Suppressor macrophage treated with lipopolysaccharide for 1 hour (primary cell): Measurements from ENCODE around the gene INCA1.

ENCODE experiments used
- DNase-seq, 3 donors: peaks; one replicate each; pipeline ENCODE4 v3.0.0-alpha.2; 2020 to 2022

Gene INCA1

GRCh38 chr17:4969551-4970173 is 27.7 kb downstream of the INCA1 start:
- peak; percentile 57 to 76 (median 68) for DNase-seq

GRCh38 chr17:4969047-4969550 is 28.2 kb downstream of the INCA1 start:
- DNase-seq, result peak; percentile 68 to 84 (median 69)

DNA sequence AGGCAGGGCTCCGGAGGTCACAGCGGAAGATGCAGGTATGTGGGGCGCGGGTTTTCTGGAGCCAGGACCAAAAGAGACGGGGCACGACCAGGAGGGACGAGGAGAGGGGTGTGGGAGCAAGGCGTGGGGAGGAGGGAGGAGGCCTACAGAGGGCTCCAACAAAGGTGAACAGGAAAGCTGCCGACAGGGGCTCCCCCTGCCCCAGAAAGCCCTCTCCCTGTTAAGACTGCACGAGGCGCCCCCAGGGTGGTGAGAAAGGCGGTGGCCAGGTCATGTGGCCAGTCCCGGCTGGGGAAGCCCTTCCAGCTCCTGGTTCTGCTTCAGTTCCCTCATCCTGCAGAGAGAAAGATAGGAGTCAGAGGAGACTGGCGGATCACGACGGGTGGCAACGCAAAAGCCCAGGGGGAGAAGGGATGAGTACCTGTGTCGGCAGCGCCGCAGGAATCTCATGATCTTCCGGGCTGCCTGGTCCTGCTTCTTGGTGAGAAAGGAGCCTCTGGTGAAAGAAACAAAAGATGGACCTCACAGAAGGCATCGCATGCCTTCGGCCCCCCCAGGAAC is 28.8 kb downstream of the INCA1 start:
- DNase-seq, result peak in 2 of 3 donors; percentile 48 to 66

DNA sequence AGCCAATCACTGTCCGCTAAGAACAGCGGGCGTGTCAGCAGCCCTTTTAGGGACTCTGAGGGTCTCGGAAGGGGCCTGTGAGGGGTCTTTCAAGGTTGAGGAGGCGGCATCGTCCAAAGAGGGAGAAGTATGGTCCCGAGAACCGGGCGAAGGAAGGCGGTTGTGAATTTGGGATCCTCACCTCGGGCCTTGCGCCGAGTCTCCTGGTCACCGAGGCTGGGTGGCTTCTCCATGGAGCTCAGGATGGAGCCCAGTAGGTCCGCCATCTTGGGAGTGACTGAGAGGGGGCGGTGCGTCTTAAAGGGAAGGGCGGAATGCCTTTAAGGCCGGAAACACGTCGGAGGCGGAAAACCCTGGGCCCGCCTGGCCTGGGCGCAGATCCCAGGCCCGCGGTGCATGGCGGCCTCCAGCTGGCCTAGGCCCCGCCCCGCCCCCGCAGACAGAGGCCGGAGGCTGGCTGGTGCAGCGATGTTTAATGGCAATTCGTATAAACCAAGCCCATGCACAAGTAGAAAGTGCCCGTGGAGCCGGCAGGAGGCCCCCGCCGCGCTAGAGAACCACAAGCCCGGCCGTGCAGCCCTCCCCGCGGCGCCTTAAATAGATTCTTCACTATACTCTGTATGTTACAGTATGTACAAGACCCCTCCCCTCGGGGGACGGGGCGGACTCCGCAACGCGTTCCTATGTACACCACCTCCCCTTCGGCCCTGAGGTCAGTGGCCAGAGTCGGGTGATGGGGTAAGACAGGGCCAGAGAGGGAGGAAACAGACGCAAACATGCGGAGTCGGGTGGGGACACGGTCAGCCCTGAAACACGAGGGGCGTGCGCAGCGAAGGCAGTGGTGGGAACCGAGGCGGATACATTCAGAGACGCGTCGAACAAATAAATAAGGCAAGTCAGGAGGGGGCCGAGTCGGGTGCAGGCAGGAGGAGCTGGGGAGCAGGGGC is 29.5 kb downstream of the INCA1 start, which contains the start of gene SPAG7:
Gene SPAG7, minus strand, starts transcription at position 279 of the 947 bp plus-strand sequence. Its CDS starts 13 bp downstream, at position 266.
- peak; percentile 96 to 98 (median 98) for DNase-seq

- DNase-seq, result peak; percentile 97 to 99 (median 98)
Observed at GRCh38 chr17:4966844-4967538, 30.3 kb downstream of the INCA1 start.

GRCh38 chr17:4965311-4965986 is 31.9 kb downstream of the INCA1 start:
- no peak for DNase-seq

GRCh38 chr17:4960279-4960922 is 36.9 kb downstream of the INCA1 start:
- DNase-seq, result no peak

DNA sequence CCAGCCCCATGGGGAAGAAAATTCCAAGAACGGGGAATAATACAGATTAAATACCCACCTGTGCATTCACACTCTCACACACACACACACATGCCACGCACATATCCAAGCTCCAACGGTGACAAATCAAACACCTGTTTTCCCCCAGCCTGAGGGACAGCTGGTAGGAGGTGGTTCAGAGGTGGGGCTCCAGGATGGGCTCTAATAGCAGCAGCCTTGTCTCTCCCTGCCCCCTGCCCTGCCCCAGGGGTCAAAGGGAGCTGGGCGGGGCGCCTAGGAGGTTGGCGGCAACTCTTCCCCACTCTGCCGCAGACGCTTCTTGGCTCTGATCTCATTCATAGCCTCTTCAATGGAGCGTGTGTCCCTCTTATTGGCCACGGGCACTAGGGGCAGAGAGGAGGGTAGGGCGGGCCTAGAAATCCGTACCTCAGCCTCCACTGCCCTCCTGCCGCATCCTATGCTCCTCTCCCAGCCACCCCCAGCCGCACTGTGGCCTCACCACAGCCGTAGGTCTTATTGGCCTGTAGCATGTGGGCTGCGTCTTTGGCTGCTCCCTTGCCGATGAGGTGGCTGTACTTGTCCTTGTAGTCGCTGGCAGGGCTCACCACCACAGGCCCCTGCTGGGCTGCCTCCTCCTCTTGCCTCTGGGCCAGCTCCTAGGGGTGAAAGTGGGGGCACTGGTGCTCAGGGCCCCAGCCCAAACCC is 37.9 kb downstream of the INCA1 start:
- DNase-seq, result no peak

DNA sequence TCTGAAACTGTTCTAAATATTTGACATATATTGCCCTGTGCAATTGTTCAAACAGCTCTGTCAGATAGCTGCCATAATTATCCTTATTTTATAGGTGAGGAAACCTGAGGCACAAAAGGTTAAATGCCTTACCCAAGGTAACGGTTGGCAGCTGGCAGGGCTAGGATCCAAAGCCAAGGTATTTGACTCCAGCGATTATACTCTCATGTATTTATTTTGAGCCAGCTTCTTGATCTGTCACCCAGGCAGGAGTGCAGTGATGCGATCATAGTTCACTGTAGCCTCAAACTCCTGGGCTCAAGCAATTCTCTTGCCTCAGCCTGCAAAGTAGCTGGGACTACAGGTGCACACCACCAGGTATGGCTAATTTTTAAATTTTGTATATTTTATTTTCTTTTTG is 39.2 kb downstream of the INCA1 start:
- DNase-seq, result no peak

- DNase-seq, result peak; percentile 40 to 61 (median 41)
Observed at GRCh38 chr17:4956493-4957061, 40.7 kb downstream of the INCA1 start.

DNA sequence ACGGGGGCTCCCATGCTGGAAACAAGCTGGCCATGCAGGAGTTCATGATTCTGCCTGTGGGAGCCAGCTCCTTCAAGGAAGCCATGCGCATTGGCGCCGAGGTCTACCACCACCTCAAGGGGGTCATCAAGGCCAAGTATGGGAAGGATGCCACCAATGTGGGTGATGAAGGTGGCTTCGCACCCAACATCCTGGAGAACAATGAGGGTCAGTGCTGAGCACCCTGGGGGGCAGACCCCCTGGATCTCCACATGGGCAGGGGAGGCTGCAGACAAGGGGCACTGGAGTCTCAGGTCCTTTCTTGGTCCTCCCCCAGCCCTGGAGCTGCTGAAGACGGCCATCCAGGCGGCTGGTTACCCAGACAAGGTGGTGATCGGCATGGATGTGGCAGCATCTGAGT is 42.2 kb downstream of the INCA1 start:
- DNase-seq, result no peak

GRCh38 chr17:4953451-4953961 is 43.8 kb downstream of the INCA1 start:
- no peak for DNase-seq

GRCh38 chr17:4951486-4951885 is 45.8 kb downstream of the INCA1 start:
- DNase-seq, result no peak

- no peak for DNase-seq
Observed at GRCh38 chr17:4950746-4951204, 46.5 kb downstream of the INCA1 start, which contains the start of gene ENO3. Gene ENO3, plus strand, starts transcription at chr17:4951119. Its CDS starts 711 bp downstream, at chr17:4951830.

DNA sequence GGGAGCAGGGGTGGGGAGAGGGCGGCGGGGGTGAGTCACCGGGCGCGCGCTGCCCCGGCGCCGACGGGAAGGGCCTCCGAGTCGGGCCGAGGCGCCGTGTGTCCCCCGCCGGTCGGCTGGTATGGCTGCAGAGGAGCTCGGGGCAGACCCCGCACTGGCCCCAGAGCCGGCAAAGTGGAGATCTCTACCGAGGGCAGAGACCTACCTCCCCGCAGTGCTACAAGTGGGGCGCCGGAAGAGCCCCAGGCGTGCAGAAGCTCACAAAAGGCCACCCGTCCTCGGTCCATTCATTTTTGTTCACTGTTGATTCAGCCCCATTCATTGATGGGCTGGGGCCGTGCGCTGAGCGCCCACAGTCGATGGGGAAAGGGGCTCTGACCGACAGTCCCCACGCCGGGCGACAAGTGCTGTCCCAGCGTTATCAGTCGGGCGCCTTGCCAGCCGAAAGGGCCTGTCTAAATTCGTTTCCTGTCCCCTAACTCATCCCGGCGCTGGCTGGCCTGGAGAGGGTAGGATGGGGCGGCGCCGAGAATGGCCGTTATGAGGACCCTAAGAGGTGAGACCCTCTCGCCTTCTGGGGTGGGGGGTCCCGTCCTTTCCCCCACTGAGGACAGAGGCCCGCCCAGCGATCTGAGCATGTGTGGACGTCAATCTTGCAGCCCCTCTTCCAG is 47.1 kb downstream of the INCA1 start:
- peak in 1 of 3 donors; percentile 43 for DNase-seq

GRCh38 chr17:4949321-4950074 is 47.8 kb downstream of the INCA1 start:
- DNase-seq, result peak; percentile 88 to 93 (median 92)

DNA sequence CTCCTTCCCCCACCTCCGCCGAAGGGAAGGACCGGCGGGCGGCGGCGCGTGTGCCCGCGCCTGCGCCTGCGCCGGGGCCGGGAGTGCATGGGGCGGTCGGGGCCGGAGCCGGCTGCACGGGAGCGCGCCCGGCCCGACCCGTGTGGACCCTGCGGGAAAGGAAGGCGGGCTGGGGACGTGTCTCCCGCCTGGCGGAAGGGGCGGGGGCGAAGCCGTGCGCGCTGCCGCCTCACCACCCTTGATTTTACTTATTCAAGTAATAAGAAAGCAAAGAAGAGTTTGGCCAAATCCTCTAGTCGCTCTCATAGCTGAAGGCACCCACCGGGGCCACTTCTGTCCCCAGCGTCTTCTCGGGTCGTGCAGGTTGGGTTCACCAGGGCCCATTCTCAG is 48.4 kb downstream of the INCA1 start:
- DNase-seq, result peak; percentile 92 to 97 (median 95)

- peak; percentile 94 to 96 (median 96) for DNase-seq
Observed at GRCh38 chr17:4948166-4948930, 49.0 kb downstream of the INCA1 start, which contains the start of gene PFN1. Gene PFN1, minus strand, starts transcription at chr17:4948530. Its CDS starts 136 bp downstream, at chr17:4948394.
